MM.1S (cell line): ENCODE measurements around the gene DSCAML1.

Experiments
- CTCF ChIP-seq: fragments of 300-600 bp; sonication (generic); IDR thresholded peaks from 2 replicates; pipeline ENCODE4 v1.5.1; 2016; ENCODE audit warnings: antibody characterized with exemption, low read length, mixed read lengths
- EZH2 ChIP-seq: fragments of 300-600 bp; sonication (generic); optimal IDR thresholded peaks from 2 replicates; pipeline ENCODE3; 2017; ENCODE audit warnings: low read depth, mild to moderate bottlenecking, antibody characterized with exemption, low read length, mixed read lengths
- EZH2phosphoT487 ChIP-seq: fragments of 300-600 bp; sonication (generic); IDR thresholded peaks from 2 replicates; pipeline ENCODE4 v1.6.1; 2018; ENCODE audit warnings: antibody characterized with exemption, low read length

- TF ChIP-seq CTCF (no peak), EZH2 (no peak), EZH2phosphoT487 (no peak)
Observed at GRCh38 chr11:117794772-117795629, 2.0 kb downstream of the DSCAML1 start.
